Stimulated activated CD4-positive, alpha-beta T cell treated with anti-CD3 and anti-CD28 coated beads, TNF-alpha, amount 100 ng/mL, for 1 hour (primary cell): ENCODE measurements around the gene TRAPPC2.
"Not testable (repeated sequence)": the region's sequence is repeated elsewhere in the genome, so short reads cannot be mapped to it uniquely, and the experiment has no call there.

Experiments
- DNase-seq, 3 donors: peaks; one replicate each; pipeline ENCODE4 v3.0.0-alpha.2; 2020; ENCODE audit warnings: low read depth in 3 of 3, low spot score in 1 of 3

The TRAPPC2 gene

GRCh38 chrX:13670197-13670596 lies 64.2 kb downstream of the TRAPPC2 start:
- DNase-seq, result no peak

- not testable (repeated sequence) for DNase-seq
These were observed 64.7 kb downstream of the TRAPPC2 start for GRCh38 chrX:13669755-13670154.

GRCh38 chrX:13669246-13669737 lies 65.1 kb downstream of the TRAPPC2 start:
- peak in 1 of 3 donors; percentile 28 for DNase-seq

- DNase-seq, result no peak
These were observed 66.5 kb downstream of the TRAPPC2 start for GRCh38 chrX:13667919-13668318.

- DNase-seq, result no peak
These were observed 67.6 kb downstream of the TRAPPC2 start for GRCh38 chrX:13666836-13667235.

GRCh38 chrX:13664020-13664419 lies 70.4 kb downstream of the TRAPPC2 start:
- no peak for DNase-seq

GRCh38 chrX:13662355-13662791 lies 72.0 kb downstream of the TRAPPC2 start:
- DNase-seq, result no peak
